ENCODE results near the gene ZDHHC14.

- no peak for TF ChIP-seq POLR2A (IDR thresholded peaks at IDR 0.05; ENCODE audit: extremely low read depth, insufficient read length)
- no peak for TF ChIP-seq CTCF (IDR thresholded peaks at IDR 0.05; ENCODE audit: low read depth, low read length)
- TF ChIP-seq MAX (IDR thresholded peaks at IDR 0.05; ENCODE audit: low read depth, low read length) = no peak
- TF ChIP-seq MYC (IDR thresholded peaks at IDR 0.05; ENCODE audit: low read depth, low read length) = no peak
Observed at GRCh38 chr6:157403686-157404051, 22.7 kb downstream of the ZDHHC14 start.

All from NB4 (cell line).